ENCODE measurements around the gene LHX3.

DNA sequence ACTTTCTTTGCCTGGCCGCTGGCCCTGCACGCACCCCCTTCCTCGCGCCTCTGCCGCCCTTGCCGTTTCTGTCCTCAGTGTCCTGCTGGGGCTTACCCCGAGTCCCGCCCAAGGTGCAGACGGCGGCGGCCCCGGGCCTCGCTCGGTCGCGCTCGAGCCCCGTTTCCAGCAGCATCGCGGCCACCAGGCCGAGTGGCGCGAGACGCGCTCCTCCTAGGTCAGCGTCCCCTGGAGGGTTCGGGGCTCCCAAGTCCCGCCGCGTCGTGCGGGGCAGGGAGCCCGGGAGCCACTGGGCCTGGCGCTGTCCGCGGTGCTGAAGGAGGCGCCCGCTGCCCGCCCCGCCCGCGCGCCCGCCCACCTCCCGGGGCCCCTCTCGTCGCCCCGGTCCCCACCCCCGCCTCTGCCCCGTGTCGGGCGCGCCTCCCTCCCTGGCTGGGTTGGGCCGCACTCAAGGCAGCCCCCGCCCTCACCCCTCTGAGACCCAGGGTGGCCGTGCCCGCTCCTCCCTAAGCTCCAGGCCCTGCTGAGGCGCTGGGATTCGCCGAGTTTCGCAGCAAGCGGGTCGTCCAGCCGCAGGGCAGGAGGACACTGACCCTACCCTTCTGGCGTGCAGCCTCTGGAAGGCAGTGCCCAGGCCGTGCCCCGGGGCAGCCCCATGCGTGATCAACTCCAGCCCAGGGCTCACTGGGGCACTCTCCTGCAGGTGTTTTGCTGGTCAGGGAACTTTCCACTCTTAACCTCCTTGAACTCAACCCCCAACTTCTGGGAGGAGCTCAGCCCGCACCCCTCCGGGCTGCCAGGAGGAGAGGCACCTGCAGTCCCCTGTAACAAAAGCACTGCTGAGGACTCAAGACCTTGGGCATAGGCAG is at the start of gene LHX3:
- TF ChIP-seq, protein P1, sequence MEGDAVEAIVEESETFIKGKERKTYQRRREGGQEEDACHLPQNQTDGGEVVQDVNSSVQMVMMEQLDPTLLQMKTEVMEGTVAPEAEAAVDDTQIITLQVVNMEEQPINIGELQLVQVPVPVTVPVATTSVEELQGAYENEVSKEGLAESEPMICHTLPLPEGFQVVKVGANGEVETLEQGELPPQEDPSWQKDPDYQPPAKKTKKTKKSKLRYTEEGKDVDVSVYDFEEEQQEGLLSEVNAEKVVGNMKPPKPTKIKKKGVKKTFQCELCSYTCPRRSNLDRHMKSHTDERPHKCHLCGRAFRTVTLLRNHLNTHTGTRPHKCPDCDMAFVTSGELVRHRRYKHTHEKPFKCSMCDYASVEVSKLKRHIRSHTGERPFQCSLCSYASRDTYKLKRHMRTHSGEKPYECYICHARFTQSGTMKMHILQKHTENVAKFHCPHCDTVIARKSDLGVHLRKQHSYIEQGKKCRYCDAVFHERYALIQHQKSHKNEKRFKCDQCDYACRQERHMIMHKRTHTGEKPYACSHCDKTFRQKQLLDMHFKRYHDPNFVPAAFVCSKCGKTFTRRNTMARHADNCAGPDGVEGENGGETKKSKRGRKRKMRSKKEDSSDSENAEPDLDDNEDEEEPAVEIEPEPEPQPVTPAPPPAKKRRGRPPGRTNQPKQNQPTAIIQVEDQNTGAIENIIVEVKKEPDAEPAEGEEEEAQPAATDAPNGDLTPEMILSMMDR (conservative IDR thresholded peaks at IDR 0.05): no peak
- no peak for TF ChIP-seq EZH2 (IDR thresholded peaks at IDR 0.05; ENCODE audit: low read depth)

Measured in PC-9 (cell line).